PC-3 (cell line): ENCODE measurements around the gene MEP1B. TPM values are rescaled to one million over a fixed set of nuclear protein-coding genes. Genes with fewer than 3 reads are reported as not detected.

ENCODE experiments used
- ATAC-seq: fragments of 200-7000 bp; cut with Tn5 transposase; 2 replicates; pipeline ENCODE4 v1.9.1; 2020; ENCODE audit warnings: mild to moderate bottlenecking, moderate library complexity
- BruUV-seq: library from RNA; stranded (reverse); fragments of 400-500 nt; replicated peaks from 2 replicates; lab custom pipeline; 2021; lab: Mats Ljungman, UMichigan
- CTCF ChIA-PET: fragments of 300-600 bp; sonication (Branson Sonifier 250); formaldehyde crosslinking; loops from one replicate; lab custom pipeline; 2022; ENCODE audit warnings: antibody characterized with exemption; lab: Charles Lee
- POLR2A ChIA-PET: fragments of 300-600 bp; sonication (Branson Sonifier 250); formaldehyde crosslinking; loops from one replicate; lab custom pipeline; 2022; ENCODE audit warnings: antibody characterized with exemption; ENCODE audit not compliant: unreplicated experiment; lab: Charles Lee
- DNase-seq: peaks from one replicate; pipeline ENCODE4 v3.0.0-alpha.2; 2015
- H2AFZ ChIP-seq: fragments of 300-600 bp; sonication (generic); 2 replicates; pipeline ENCODE4 v1.6.0; 2016; ENCODE audit warnings: antibody characterized with exemption, low read length
- H3F3A ChIP-seq: fragments of 300-600 bp; sonication (generic); one replicate; pipeline ENCODE4 v1.6.0; 2017; ENCODE audit warnings: antibody characterized with exemption, low read length, control low read depth, mild to moderate bottlenecking; ENCODE audit not compliant: unreplicated experiment
- H3K27ac ChIP-seq: fragments of 300-600 bp; sonication (generic); 2 replicates; pipeline ENCODE4 v1.5.1; 2016; ENCODE audit warnings: mild to moderate bottlenecking, low read length
- H3K27me3 ChIP-seq: fragments of 300-600 bp; sonication (generic); 2 replicates; pipeline ENCODE4 v1.6.1; 2016; ENCODE audit warnings: low read length, mixed read lengths
- H3K36me3 ChIP-seq: fragments of 300-600 bp; sonication (generic); 2 replicates; pipeline ENCODE4 v1.6.1; 2016; ENCODE audit warnings: low read depth, mixed run types, low read length, mixed read lengths
- H3K4me1 ChIP-seq: fragments of 300-600 bp; sonication (generic); 2 replicates; pipeline ENCODE4 v1.5.1; 2016; ENCODE audit warnings: low read length; ENCODE audit not compliant: insufficient read depth
- H3K4me2 ChIP-seq: fragments of 300-600 bp; sonication (generic); 2 replicates; pipeline ENCODE4 v1.6.0; 2016; ENCODE audit warnings: low read length
- H3K4me3 ChIP-seq: fragments of 300-600 bp; sonication (generic); 2 replicates; pipeline ENCODE4 v1.5.1; 2016; ENCODE audit warnings: mild to moderate bottlenecking, low read length, mixed read lengths
- H3K79me2 ChIP-seq: fragments of 300-600 bp; sonication (generic); 2 replicates; pipeline ENCODE4 v1.6.1; 2017; ENCODE audit warnings: low read length, mixed read lengths
- H3K9ac ChIP-seq: fragments of 300-600 bp; sonication (generic); 2 replicates; pipeline ENCODE4 v1.6.0; 2016; ENCODE audit warnings: mild to moderate bottlenecking, low read length
- H3K9me2 ChIP-seq: fragments of 300-600 bp; sonication (generic); replicated peaks from 2 replicates; pipeline ENCODE4 v1.6.1; 2016; ENCODE audit warnings: mixed run types, low read length, mixed read lengths
- H3K9me3 ChIP-seq: fragments of 300-600 bp; sonication (generic); 2 replicates; pipeline ENCODE4 v1.6.1; 2016; ENCODE audit warnings: low read length, mixed read lengths
- H4K20me1 ChIP-seq: fragments of 300-600 bp; sonication (generic); 2 replicates; pipeline ENCODE4 v1.6.1; 2016; ENCODE audit warnings: low read length, mixed read lengths
- CTCF ChIP-seq: fragments of 300-600 bp; sonication (generic); conservative IDR thresholded peaks from 2 replicates; pipeline ENCODE4 v1.5.1; 2017; ENCODE audit warnings: antibody characterized with exemption, low read depth, mild to moderate bottlenecking, low read length
- EZH2 ChIP-seq: fragments of 300-600 bp; sonication (generic); IDR thresholded peaks from one replicate; pipeline ENCODE4 v1.6.1; 2017; ENCODE audit warnings: antibody characterized with exemption, mild to moderate bottlenecking, low read length; ENCODE audit not compliant: unreplicated experiment
- EZH2phosphoT487 ChIP-seq: fragments of 300-600 bp; sonication (generic); IDR thresholded peaks from 2 replicates; pipeline ENCODE4 v1.6.1; 2018; ENCODE audit warnings: mild to moderate bottlenecking, antibody characterized with exemption, low read length, borderline replicate concordance
- intact Hi-C: fragments of 100-400 bp; cut with micrococcal nuclease; formaldehyde crosslinking; loops from 2 replicates; pipeline ENCODE4 v1.9.0; 2023
- total RNA-seq: library from RNA; depleted of rRNA; stranded (reverse); fragments of >200 nt; gene quantifications from 2 replicates; pipeline ENCODE4 v1.2.3, GENCODE V29; 2014

The MEP1B gene
- total RNA-seq, 1 experiment from 2014 or later = not detected

- H3K4me3 ChIP-seq = no peak overlapping the region
- CTCF ChIA-PET = no interaction called here
- H3K79me2 ChIP-seq = no peaks in the 10 kb centered on the region
- no TSS peak for BruUV-seq
- no peak overlapping the region for H3K9ac ChIP-seq
- H3K4me2 ChIP-seq = no peak overlapping the region
- TF ChIP-seq EZH2 (no peak), CTCF (no peak), EZH2phosphoT487 (no peak)
- H2AFZ ChIP-seq = no peak overlapping the region
- H3K4me1 ChIP-seq = no peaks in the 10 kb centered on the region
- POLR2A ChIA-PET = no interaction called here
- no peak overlapping the region for H3K27ac ChIP-seq
- H3K9me2 ChIP-seq = no peaks in the 10 kb centered on the region
- peak; percentile 49 for ATAC-seq
- no peaks in the 10 kb centered on the region for H3K27me3 ChIP-seq
- H3K9me3 ChIP-seq = no peaks in the 10 kb centered on the region
- peak; percentile 50 for DNase-seq
- H3F3A ChIP-seq = no peaks in the 10 kb centered on the region
- no peaks in the 10 kb centered on the region for H4K20me1 ChIP-seq
- no peaks in the 10 kb centered on the region for H3K36me3 ChIP-seq
- intact Hi-C loops = no loop called here
Measured at GRCh38 chr18:32257084-32257785, 67.4 kb downstream of the MEP1B start.

GRCh38 chr18:32258148-32258547 lies 68.3 kb downstream of the MEP1B start:
- no peak overlapping the region for H3K4me2 ChIP-seq

GRCh38 chr18:32258558-32259204 lies 68.8 kb downstream of the MEP1B start:
- Histone ChIP-seq H3K9me3 (no peaks in the 10 kb centered on the region), H2AFZ (no peak overlapping the region), H3K4me2 (no peak overlapping the region), H3K9me2 (no peaks in the 10 kb centered on the region), H3F3A (no peaks in the 10 kb centered on the region), H3K9ac (no peak overlapping the region), H3K4me1 (no peaks in the 10 kb centered on the region), H3K79me2 (no peaks in the 10 kb centered on the region), H4K20me1 (no peaks in the 10 kb centered on the region), H3K4me3 (no peak overlapping the region), H3K36me3 (no peaks in the 10 kb centered on the region), H3K27me3 (no peaks in the 10 kb centered on the region), H3K27ac (no peak overlapping the region)
- intact Hi-C loops = no loop called here
- ChIA-PET CTCF (no interaction called here), POLR2A (no interaction called here)
- BruUV-seq = no TSS peak
- ATAC-seq (no peak), DNase-seq (no peak)
- TF ChIP-seq EZH2phosphoT487 (no peak), CTCF (no peak), EZH2 (no peak)

More at GRCh38 chr18:32258148-32258547, 68.3 kb downstream of the MEP1B start:
- Histone ChIP-seq H4K20me1 (no peaks in the 10 kb centered on the region), H3K79me2 (no peaks in the 10 kb centered on the region), H3K27ac (no peak overlapping the region), H3K9me3 (no peaks in the 10 kb centered on the region), H3F3A (no peaks in the 10 kb centered on the region), H3K36me3 (no peaks in the 10 kb centered on the region), H3K27me3 (no peaks in the 10 kb centered on the region), H3K9ac (no peak overlapping the region), H3K4me1 (no peaks in the 10 kb centered on the region), H2AFZ (no peak overlapping the region), H3K9me2 (no peaks in the 10 kb centered on the region), H3K4me3 (no peak overlapping the region)
- no peak for DNase-seq
- TF ChIP-seq EZH2phosphoT487 = no peak
- no peak for ATAC-seq
- intact Hi-C loops = no loop called here
- POLR2A ChIA-PET = no interaction called here
- no TSS peak for BruUV-seq
- CTCF ChIA-PET = no interaction called here
